Ishikawa (cell line): ENCODE measurements around the gene RIPPLY1.

ENCODE experiments used
- CEBPB ChIP-seq: IDR thresholded peaks from 2 replicates; pipeline ENCODE4 v1.6.1; 2012
- CREB1 ChIP-seq: IDR thresholded peaks from 2 replicates; pipeline ENCODE4 v1.6.1; 2012; ENCODE audit warnings: low read depth
- EGR1 ChIP-seq: IDR thresholded peaks from 2 replicates; pipeline ENCODE4 v1.6.1; 2012
- EP300 ChIP-seq: IDR thresholded peaks from 2 replicates; pipeline ENCODE4 v1.6.1; 2012; ENCODE audit warnings: borderline replicate concordance
- FOXM1 ChIP-seq: IDR thresholded peaks from 2 replicates; pipeline ENCODE4 v1.6.1; 2012; ENCODE audit warnings: low read depth, borderline replicate concordance
- NFIC ChIP-seq: IDR thresholded peaks from 2 replicates; pipeline ENCODE4 v1.6.1; 2012
- RAD21 ChIP-seq: IDR thresholded peaks from 2 replicates; pipeline ENCODE4 v1.6.1; 2012; ENCODE audit warnings: low read depth
- TAF1 ChIP-seq: IDR thresholded peaks from 2 replicates; pipeline ENCODE4 v1.6.1; 2012; ENCODE audit warnings: low read depth, mild to moderate bottlenecking
- TCF12 ChIP-seq: IDR thresholded peaks from 2 replicates; pipeline ENCODE4 v1.6.1; 2012; ENCODE audit warnings: low read depth
- TEAD4 ChIP-seq: IDR thresholded peaks from 2 replicates; pipeline ENCODE4 v1.6.1; 2012
- YY1 ChIP-seq: IDR thresholded peaks from 2 replicates; pipeline ENCODE4 v1.6.1; 2012; ENCODE audit warnings: low read depth
- ZBTB7A ChIP-seq: IDR thresholded peaks from 2 replicates; pipeline ENCODE4 v1.6.1; 2012; ENCODE audit warnings: low read depth
- TF ChIP-seq, protein P1 (sequence below): IDR thresholded peaks from 2 replicates; pipeline ENCODE4 v1.6.1; 2012; ENCODE audit warnings: low read depth, mild to moderate bottlenecking
- TF ChIP-seq, protein P2 (sequence below): IDR thresholded peaks from 2 replicates; pipeline ENCODE4 v1.6.1; 2012
- TF ChIP-seq, protein P3 (sequence below): IDR thresholded peaks from 2 replicates; pipeline ENCODE4 v1.6.1; 2012

RIPPLY1 gene

DNA sequence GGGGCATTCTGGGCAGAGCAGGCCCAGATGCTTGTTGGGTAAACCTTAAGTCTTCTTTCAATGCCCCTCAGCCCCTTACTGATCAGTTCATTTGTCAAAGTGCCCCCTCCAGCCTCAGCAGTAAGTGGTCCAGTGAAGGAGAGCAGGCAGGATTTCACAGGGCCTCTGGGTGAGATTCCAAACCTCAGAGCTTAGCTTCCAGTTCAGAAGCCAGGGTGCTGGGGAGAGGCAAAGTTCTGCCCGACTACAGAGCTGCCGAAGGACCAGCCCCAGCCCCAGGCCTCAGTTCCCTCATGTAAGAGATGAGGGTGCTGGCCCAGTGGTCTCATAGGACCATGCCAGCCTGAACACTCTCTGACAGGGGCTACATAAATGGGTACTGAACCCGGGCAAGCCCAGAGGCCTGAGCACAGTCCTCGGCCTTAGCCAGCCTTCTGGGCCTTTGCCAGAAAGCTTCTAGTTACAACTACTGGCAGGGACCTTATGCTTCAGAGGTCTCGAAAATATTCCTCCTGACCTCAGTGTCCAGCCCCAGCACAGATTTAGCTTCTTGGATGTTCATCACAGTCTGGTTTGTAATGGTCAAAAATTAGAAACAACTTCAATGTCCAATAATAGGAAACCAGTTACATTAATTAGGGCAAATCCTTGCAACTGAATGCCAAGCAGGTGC, 851 bp upstream of the RIPPLY1 start:
- TF ChIP-seq, protein P1, sequence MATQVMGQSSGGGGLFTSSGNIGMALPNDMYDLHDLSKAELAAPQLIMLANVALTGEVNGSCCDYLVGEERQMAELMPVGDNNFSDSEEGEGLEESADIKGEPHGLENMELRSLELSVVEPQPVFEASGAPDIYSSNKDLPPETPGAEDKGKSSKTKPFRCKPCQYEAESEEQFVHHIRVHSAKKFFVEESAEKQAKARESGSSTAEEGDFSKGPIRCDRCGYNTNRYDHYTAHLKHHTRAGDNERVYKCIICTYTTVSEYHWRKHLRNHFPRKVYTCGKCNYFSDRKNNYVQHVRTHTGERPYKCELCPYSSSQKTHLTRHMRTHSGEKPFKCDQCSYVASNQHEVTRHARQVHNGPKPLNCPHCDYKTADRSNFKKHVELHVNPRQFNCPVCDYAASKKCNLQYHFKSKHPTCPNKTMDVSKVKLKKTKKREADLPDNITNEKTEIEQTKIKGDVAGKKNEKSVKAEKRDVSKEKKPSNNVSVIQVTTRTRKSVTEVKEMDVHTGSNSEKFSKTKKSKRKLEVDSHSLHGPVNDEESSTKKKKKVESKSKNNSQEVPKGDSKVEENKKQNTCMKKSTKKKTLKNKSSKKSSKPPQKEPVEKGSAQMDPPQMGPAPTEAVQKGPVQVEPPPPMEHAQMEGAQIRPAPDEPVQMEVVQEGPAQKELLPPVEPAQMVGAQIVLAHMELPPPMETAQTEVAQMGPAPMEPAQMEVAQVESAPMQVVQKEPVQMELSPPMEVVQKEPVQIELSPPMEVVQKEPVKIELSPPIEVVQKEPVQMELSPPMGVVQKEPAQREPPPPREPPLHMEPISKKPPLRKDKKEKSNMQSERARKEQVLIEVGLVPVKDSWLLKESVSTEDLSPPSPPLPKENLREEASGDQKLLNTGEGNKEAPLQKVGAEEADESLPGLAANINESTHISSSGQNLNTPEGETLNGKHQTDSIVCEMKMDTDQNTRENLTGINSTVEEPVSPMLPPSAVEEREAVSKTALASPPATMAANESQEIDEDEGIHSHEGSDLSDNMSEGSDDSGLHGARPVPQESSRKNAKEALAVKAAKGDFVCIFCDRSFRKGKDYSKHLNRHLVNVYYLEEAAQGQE = no peak
- TF ChIP-seq ZBTB7A (no peak), TAF1 (no peak), NFIC (no peak), CEBPB (no peak), TEAD4 (no peak), FOXM1 (no peak), TCF12 (no peak), EP300 (no peak), EGR1 (no peak), RAD21 (no peak)
- TF ChIP-seq, protein P2, sequence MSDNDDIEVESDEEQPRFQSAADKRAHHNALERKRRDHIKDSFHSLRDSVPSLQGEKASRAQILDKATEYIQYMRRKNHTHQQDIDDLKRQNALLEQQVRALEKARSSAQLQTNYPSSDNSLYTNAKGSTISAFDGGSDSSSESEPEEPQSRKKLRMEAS = no peak
- TF ChIP-seq, protein P3, sequence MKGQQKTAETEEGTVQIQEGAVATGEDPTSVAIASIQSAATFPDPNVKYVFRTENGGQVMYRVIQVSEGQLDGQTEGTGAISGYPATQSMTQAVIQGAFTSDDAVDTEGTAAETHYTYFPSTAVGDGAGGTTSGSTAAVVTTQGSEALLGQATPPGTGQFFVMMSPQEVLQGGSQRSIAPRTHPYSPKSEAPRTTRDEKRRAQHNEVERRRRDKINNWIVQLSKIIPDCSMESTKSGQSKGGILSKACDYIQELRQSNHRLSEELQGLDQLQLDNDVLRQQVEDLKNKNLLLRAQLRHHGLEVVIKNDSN = no peak

DNA sequence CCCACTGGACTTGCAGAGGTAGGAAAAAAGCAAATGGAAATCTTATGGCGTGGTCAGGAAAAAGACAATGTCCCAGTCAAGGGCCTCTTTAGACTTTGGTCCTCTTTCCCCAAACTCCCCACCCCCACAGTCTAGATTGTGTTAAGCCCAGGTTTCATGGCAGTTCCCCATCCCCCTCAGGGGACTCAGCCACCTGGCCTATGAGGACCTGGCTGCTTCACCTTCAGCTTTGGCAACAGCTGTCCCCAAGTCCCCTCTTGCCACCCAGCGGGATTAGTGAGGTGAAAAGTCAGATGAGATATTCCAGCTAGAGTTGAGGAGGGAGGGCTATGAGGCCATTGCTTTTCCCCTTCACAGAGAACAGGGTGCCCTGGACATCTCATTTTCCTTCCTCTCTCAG, 457 bp downstream of the RIPPLY1 start:
- TF ChIP-seq TCF12 (no peak), TEAD4 (no peak), TAF1 (no peak), ZBTB7A (no peak), YY1 (no peak), CREB1 (no peak), CEBPB (no peak), EGR1 (no peak), RAD21 (no peak), NFIC (no peak), FOXM1 (no peak), EP300 (no peak)
- TF ChIP-seq, protein P3 = no peak
- TF ChIP-seq, protein P2 = no peak
- TF ChIP-seq, protein P1 = no peak

DNA sequence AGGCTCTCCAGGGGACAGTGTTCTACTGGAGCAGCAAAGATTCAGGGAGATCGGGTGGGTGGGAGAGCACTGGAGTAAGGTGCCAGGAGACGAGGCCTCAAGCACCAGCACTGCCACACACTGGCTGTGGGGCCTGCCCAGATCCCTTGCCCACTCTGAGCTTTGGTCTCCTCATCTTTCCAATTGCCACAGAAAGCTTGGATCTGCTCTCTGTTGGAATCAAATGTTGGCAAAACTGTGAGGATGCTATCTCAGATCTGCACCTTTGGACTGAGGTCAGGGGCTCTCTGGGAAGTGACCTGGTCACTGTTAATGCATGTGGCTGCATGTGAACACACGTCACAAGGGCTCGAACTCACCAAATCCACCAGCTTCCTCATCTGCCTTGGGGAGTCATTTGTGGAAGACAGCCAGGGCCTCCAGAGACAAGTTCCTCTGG, 1.3 kb downstream of the RIPPLY1 start:
- TF ChIP-seq, protein P1 = no peak
- no peak for TF ChIP-seq CREB1
- no peak for TF ChIP-seq ZBTB7A
- no peak for TF ChIP-seq TAF1
- no peak for TF ChIP-seq TCF12
- no peak for TF ChIP-seq RAD21
- TF ChIP-seq NFIC = no peak
- no peak for TF ChIP-seq TEAD4
- no peak for TF ChIP-seq EGR1
- no peak for TF ChIP-seq EP300

DNA sequence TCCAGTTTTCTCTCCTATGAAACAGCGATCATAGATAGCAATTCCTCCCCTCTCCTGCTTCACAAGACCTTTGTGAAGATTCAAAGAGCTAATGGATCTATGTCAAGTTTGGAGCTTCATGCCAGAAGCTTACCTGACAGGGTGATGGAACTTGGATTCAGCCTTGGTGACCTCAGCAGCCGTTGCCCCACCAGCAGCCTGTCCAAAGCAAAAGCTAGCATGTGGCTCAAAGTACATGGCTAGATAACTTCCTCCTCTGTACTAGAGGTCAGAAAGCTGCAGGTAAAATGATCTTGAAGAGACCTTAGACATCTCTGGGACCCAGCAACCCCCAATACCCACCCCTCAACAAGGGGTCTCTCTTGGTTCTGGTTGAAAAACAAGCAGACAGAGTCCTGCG, 1.8 kb downstream of the RIPPLY1 start:
- no peak for TF ChIP-seq CREB1
- TF ChIP-seq, protein P1 = no peak
- TF ChIP-seq TEAD4 = no peak
- TF ChIP-seq, protein P2 = no peak
- TF ChIP-seq, protein P3 = no peak
- no peak for TF ChIP-seq RAD21
- TF ChIP-seq CEBPB = no peak
- TF ChIP-seq ZBTB7A = no peak
- no peak for TF ChIP-seq TAF1
- no peak for TF ChIP-seq YY1
- no peak for TF ChIP-seq NFIC
- no peak for TF ChIP-seq TCF12
- no peak for TF ChIP-seq EP300
- no peak for TF ChIP-seq EGR1
- TF ChIP-seq FOXM1 = no peak
